NK-92 (cell line): ENCODE data around the gene ROCK2.
"Not testable (repeated sequence)": the region's sequence is repeated elsewhere in the genome, so short reads cannot be mapped to it uniquely, and the experiment has no call there.

Experiments
- DNase-seq: peaks from one replicate; lab custom pipeline; 2025; ENCODE audit not compliant: unreplicated experiment; lab: John Stamatoyannopoulos, UW

Gene ROCK2

GRCh38 chr2:11279398-11279797, 65.0 kb downstream of the ROCK2 start:
- no peak for DNase-seq

GRCh38 chr2:11278219-11278618, 66.2 kb downstream of the ROCK2 start:
- DNase-seq = no peak

GRCh38 chr2:11275910-11276309, 68.5 kb downstream of the ROCK2 start:
- no peak for DNase-seq

GRCh38 chr2:11270891-11271290, 73.5 kb downstream of the ROCK2 start:
- no peak for DNase-seq

- DNase-seq = no peak
These were observed 76.5 kb downstream of the ROCK2 start for GRCh38 chr2:11267931-11268330.

DNA sequence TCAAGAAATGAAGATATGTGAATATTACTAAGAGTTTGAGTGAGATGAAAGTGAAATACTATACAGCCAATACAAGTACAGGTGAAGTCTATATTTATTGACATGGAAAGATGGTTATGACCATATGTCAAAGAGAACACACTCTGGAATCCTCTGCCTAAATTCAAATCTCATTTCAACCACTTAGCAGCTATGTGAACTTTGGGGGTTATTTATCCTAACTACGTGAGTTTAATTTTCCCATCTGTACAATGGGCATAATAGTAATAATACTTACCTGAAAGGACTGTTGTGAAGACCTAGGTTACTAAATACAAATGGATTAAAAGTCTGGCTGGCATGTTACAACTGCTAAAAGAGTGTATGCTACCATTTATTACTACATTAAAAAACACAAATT, 79.6 kb downstream of the ROCK2 start:
- no peak for DNase-seq

GRCh38 chr2:11264007-11264406, 80.4 kb downstream of the ROCK2 start:
- no peak for DNase-seq

- no peak for DNase-seq
These were observed 81.3 kb downstream of the ROCK2 start for GRCh38 chr2:11263177-11263576.

DNA sequence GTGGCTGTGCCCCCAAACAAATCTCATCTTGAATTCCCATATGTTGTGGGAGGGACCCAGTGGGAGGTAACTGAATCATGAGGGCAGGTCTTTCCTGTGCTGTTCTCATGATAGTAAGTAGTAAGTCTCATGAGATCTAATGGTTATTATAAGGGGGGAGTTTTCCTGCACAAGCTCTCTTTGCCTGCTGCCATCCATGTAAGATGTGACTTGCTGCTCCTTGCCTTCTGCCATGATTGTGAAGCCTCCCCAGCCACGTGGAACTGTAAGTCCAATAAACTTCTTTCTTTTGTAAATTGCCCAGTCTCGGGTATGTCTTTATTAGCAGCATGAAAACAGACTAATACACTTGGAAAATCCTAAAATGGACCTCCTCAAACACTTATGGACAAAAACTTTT, 82.0 kb downstream of the ROCK2 start:
- DNase-seq = not testable (repeated sequence)

DNA sequence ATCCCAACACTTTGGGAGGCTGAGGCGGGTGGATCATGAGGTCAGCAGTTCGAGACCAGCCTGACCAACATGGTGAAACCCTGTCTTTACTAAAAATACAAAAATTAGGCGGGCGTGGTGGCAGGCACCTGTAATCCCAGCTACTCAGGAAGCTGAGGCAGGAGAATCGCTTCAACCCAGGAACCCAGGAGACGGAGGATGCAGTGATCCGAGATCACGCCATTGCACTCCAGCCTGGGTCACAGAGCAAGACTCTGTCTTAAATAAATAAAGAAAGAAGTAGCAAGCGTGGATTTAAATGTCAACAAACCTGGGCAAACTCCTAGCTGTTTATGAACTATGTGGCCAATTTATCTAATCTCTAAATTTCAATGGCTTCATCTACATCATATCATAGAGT, 82.9 kb downstream of the ROCK2 start:
- not testable (repeated sequence) for DNase-seq

GRCh38 chr2:11260979-11261378, 83.5 kb downstream of the ROCK2 start:
- DNase-seq = no peak

DNA sequence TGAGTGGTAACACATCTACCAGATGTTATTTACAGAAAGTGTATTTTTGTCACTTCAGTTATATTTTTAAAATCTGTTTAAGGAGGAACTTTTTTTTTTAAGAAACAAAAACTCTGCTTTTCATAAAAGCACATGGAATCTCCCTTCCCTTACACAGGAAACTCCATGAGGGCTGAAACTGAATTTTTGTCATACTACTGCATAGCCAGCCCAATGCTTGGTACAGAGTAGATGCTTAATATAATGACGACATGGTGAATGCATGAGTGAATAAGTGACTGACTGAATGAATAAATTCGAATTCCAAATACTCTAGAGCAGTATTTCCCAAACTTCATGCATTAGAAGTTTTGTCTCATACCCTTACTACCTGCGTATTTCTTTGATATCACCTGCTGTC, 86.5 kb downstream of the ROCK2 start:
- DNase-seq = no peak

DNA sequence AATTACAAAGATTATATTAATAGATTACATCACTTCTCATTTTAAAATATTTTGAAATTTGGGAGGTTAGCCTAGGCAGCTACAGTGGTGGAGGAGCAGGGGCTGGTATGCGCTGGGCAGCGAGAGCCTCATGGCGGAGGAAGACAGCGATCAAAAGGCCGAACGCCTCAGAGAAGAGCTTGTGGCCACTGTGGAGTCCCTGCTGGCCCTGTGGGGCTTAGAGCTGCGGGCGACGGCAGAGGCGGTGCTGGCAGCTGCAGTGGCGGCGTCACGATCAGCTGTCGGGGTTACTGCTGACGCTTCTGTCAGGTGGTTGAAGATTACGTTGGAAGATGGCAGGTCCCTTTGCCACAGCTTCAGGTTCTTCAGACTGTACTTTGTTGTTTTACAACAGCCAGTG, 87.4 kb downstream of the ROCK2 start:
- no peak for DNase-seq

GRCh38 chr2:11256166-11256565, 88.3 kb downstream of the ROCK2 start:
- no peak for DNase-seq

DNA sequence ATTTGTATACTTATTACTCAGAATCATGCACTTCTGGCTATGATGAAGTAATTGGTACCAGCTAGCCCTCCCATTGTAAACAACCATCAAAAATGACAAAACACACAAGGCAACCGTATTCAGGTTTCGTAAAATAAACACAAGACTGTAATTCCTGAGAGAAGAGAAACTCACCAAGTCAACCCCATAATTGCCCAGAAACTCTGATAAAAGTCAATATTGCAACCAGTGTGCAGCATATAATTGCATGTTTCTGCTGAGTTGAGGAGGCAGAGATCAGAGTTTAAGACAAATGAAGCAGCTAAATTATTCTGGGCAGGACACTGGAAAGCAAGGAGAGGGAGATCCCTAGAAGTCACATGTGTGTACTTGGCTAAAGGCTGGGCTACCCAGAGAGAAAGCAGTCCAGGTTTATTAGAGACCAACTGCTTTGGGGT, 90.3 kb downstream of the ROCK2 start:
- no peak for DNase-seq

- DNase-seq = not testable (repeated sequence)
These were observed 92.0 kb downstream of the ROCK2 start for GRCh38 chr2:11252458-11252857.

DNA sequence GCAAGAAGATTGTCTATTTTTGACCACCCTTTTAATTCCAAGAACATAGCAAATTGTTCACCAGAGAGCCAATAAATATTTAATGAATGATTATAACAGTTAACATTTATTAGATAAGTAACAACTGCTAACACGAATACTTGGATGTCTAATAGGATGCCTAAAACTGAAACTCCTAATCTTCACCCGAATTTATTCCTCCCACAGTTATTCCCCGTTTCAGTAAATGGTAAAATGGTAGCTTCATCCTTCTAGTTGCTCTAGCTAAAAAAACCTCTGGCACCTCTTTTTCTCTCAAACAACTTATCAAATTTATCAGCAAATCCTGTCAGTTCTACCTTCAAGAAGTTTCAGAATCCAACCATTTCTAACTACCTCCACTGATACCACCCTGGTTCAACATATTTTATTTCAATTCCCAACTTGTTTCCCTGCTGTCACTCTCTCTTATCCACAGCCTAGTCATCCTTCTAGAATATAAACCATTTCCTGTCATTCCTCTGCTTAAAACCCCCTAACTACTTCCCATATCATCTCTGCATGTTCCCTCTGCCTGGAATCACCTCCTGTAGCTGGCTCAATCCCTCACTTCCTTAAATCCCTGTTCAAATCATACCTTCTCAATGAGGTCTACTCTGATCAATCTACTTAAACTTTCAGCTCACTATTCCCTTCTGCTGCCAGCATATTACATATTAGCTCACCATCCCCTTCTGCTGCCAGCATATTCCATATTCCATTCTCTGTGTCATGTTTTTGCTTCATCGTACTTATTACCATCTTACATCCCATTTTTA, 93.8 kb downstream of the ROCK2 start:
- DNase-seq = no peak

DNA sequence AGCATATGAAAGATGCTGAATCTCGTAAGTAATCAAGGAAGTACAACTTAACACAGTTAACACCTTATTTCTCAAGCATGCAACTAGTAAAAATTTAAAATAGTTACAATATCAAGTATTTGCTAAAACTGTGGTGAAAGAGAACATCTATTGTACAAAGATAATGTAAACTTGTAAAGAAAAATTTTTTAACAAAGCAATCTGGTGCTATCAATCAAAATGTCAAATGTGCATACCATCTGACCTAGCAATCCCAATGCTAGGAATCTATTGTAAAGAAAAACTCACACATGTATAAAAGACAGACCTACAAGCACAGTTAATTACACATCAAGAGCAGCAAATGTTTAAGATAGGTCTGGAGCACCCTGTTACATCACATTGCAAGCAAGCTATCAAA, 99.1 kb downstream of the ROCK2 start:
- no peak for DNase-seq

GRCh38 chr2:11244091-11244826, 100.2 kb downstream of the ROCK2 start:
- DNase-seq = no peak

DNA sequence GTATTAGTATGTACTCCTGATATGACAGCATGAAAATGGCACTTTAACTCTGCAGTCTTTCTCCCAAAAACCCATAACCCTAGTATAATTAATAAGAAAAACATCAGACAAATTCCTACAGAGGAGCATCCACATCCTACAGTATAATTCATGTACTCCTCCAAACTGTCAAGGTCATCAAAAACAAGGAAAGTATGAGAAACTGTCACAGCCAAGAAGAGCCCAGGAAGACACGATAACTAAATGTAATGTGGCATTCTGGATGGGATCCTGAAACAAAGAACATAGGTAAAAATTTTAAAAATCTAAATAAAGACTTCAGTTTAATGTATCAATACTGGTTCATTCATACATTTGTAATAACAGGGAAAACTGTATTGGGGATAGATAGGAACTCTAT, 100.9 kb downstream of the ROCK2 start:
- DNase-seq = no peak

DNA sequence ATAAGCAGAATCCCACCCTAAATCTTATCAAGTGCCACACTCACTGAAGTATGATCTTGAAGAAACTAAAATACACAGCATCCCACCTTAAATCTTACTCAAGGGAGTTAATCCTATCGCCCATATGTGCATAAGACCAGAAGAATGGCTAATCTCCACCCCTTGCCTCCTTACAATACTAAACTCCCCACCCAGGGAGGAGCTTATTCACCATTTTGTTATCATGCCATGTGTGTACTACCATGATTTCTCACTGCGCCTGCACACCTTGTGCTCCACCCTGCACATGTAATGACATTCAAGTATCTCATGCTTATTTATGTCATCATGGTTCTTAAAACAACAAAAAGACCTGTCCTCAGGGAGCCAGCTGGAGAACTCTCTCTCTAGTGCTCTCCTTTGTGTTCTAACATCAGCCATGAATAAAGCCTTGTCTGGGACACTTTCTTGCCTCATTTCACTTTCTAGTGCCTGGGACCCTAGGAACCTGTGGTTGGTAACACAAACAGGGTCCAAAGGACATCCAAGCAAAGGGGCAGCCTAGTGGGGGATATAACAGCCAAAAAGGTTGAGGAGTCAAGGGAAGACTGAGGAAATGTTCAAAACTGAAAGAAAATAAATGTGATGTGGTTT, 101.8 kb downstream of the ROCK2 start:
- DNase-seq = no peak
